Duodenal mucosa (tissue), 2 donors: ENCODE results near the gene ARHGEF6.
A peak's percentile ranks its signal among the peaks of the same experiment; 100 is the strongest.
"Not testable (repeated sequence)": the region's sequence is repeated elsewhere in the genome, so short reads cannot be mapped to it uniquely, and the experiment has no call there.

ENCODE experiments used
- H3K27ac ChIP-seq: one replicate; pipeline ENCODE4 v1.7.0; 2013; ENCODE audit warnings: low read depth, low read length
- H3K27me3 ChIP-seq, 2 donors: one replicate each; pipeline ENCODE4 v1.7.0; 2013; ENCODE audit warnings: low read length in 2 of 2, control low read depth in 1 of 2; ENCODE audit not compliant: insufficient read depth in 2 of 2, control insufficient read depth in 1 of 2
- H3K36me3 ChIP-seq, 2 donors: one replicate each; pipeline ENCODE4 v1.7.0; 2013; ENCODE audit warnings: low read length in 2 of 2, control low read depth in 1 of 2; ENCODE audit not compliant: insufficient read depth in 2 of 2, control insufficient read depth in 1 of 2
- H3K4me1 ChIP-seq, 2 donors: one replicate each; pipeline ENCODE4 v1.7.0; 2013; ENCODE audit warnings: low read length in 2 of 2, control low read depth in 1 of 2; ENCODE audit not compliant: insufficient read depth in 2 of 2, control insufficient read depth in 1 of 2
- H3K4me3 ChIP-seq, 2 donors: one replicate each; pipeline ENCODE4 v1.7.0; 2013; ENCODE audit warnings: low read length in 2 of 2, low read depth in 1 of 2
- H3K9ac ChIP-seq, 2 donors: one replicate each; pipeline ENCODE4 v1.7.0; 2013; ENCODE audit warnings: low read length in 2 of 2, low read depth in 1 of 2
- H3K9me3 ChIP-seq, 2 donors: one replicate each; pipeline ENCODE4 v1.7.0; 2013; ENCODE audit warnings: low read length in 2 of 2, control low read depth in 1 of 2; ENCODE audit not compliant: control insufficient read depth in 1 of 2

The ARHGEF6 gene

GRCh38 chrX:136780763-136781162 lies at the start of gene ARHGEF6:
Gene ARHGEF6 (minus strand): TSS chrX:136780932. CDS start chrX:136780882, 50 bp downstream.
- Histone ChIP-seq H3K36me3 (no peaks in the 10 kb centered on the region), H3K27me3 (no peaks in the 10 kb centered on the region), H3K4me3 (peak within 1 kb of the TSS; percentile 57 to 63), H3K9me3 (no peaks in the 10 kb centered on the region), H3K4me1 (peaks cover 0 to 8% of the 10 kb centered on the region in 2 donors), H3K9ac (peak within 1 kb of the TSS; percentile 44 to 47), H3K27ac (peak within 1 kb of the TSS; percentile 56)

DNA sequence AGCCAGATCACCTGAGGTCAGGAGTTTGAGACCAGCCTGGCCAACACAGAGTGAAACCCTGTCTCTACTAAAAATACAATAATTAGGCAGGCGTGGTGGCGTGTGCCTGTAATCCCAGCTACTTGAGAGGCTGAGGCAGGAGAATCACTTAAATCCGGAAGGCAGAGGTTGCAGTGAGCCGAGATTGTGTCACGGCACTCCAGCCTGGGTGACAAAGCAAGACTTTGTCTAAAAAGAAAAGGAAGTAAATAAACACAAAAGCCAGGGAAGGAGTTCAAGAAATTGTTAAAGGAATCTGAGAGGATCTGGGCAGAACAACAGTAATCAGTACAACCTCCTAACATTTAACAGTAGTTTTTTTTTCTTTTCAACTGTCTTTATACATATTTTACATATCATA lies 48.7 kb upstream of the ARHGEF6 start:
- no peaks in the 10 kb centered on the region for H3K9me3 ChIP-seq

DNA sequence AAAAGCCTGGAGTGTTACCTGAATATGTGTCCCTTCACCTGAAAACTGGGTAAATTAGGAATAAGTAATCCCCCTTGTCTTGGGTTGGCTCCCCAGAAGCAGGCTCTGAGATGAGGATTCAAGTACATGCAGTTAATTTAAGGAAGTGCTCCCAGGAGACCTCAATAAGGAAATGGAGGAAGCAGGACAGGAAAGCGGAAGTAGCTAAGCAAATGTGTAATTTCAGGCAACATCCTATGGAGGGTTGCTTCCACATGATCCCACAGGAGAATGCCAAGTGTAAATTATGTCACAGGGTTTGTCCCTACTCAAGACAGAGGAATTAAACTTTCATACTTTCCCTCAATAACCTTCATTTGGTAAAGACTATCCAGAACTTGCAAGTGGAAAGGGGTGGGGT lies 48.1 kb upstream of the ARHGEF6 start:
- Histone ChIP-seq H3K9ac (no peak overlapping the region), H3K27me3 (no peaks in the 10 kb centered on the region), H3K4me3 (no peak overlapping the region), H3K36me3 (no peaks in the 10 kb centered on the region), H3K27ac (no peak overlapping the region), H3K4me1 (no peaks in the 10 kb centered on the region), H3K9me3 (no peaks in the 10 kb centered on the region)

More for the DNA sequence above, 48.7 kb upstream of the ARHGEF6 start:
- Histone ChIP-seq H3K9ac (no peak overlapping the region), H3K27me3 (no peaks in the 10 kb centered on the region), H3K36me3 (no peaks in the 10 kb centered on the region), H3K4me1 (no peaks in the 10 kb centered on the region), H3K4me3 (no peak overlapping the region), H3K27ac (no peak overlapping the region)

DNA sequence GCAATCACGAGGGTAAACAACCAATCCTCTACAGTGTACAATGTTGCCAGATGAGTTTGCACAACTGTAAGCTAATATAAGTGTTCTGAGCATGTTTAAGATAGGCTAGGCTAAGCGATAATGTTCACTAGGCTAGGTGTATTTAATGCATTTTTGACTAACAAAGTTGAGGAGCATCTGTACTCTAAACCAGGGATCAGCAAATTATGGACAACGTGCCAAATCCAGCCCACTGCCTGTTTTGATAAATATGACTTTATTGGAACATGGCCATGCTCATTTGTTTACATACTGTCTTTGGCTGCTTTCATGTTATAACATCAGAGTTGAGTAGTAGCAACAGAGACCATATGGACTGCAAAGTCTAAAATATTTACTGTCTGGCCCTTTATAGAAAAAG lies 46.3 kb upstream of the ARHGEF6 start:
- Histone ChIP-seq H3K9me3 (no peaks in the 10 kb centered on the region), H3K4me3 (no peak overlapping the region), H3K4me1 (no peaks in the 10 kb centered on the region), H3K9ac (no peak overlapping the region), H3K27ac (no peak overlapping the region), H3K27me3 (no peaks in the 10 kb centered on the region), H3K36me3 (no peaks in the 10 kb centered on the region)

DNA sequence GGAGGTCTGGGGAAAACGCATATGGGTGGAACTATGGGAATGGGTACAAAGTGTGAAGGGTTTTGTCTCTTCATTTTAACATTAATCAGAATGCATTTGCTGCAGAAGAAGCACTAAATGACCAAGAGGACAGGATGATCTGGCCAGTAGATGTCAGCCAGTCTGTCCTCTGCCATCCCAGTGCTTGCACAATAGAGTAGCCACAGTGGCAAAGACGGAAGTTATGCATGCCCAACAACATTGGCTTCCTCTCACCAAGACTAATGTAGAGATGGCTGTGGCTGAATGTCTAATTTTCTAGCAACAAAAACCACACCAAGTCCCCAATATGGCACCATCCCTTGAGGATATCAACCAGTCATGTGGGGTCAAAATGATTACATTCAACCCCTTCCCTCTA lies 45.0 kb upstream of the ARHGEF6 start:
- no peak overlapping the region for H3K4me3 ChIP-seq
- no peak overlapping the region for H3K27ac ChIP-seq
- H3K36me3 ChIP-seq, result no peaks in the 10 kb centered on the region
- no peak overlapping the region for H3K9ac ChIP-seq
- no peaks in the 10 kb centered on the region for H3K9me3 ChIP-seq
- H3K27me3 ChIP-seq, result no peaks in the 10 kb centered on the region
- no peaks in the 10 kb centered on the region for H3K4me1 ChIP-seq

DNA sequence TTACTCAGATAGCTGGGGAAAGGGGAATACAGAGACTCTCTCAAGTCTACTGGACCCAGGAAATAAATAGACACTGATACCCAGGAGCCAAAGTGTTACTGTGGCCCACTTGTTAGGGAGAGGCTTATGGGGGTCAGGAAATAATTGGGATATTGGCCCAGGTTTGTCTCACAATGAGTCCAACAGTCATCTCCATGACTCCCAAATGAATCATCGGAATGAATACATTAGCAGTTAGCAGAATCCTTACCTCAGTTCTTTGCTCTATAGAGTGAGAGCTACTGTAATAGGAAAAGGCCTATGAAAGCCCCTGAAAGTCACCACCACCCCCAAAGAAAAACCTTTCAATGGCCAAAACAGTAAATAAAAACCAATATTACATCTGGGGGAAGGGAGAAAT lies 42.4 kb upstream of the ARHGEF6 start:
- H3K9ac ChIP-seq, result no peak overlapping the region
- H3K36me3 ChIP-seq, result no peaks in the 10 kb centered on the region

DNA sequence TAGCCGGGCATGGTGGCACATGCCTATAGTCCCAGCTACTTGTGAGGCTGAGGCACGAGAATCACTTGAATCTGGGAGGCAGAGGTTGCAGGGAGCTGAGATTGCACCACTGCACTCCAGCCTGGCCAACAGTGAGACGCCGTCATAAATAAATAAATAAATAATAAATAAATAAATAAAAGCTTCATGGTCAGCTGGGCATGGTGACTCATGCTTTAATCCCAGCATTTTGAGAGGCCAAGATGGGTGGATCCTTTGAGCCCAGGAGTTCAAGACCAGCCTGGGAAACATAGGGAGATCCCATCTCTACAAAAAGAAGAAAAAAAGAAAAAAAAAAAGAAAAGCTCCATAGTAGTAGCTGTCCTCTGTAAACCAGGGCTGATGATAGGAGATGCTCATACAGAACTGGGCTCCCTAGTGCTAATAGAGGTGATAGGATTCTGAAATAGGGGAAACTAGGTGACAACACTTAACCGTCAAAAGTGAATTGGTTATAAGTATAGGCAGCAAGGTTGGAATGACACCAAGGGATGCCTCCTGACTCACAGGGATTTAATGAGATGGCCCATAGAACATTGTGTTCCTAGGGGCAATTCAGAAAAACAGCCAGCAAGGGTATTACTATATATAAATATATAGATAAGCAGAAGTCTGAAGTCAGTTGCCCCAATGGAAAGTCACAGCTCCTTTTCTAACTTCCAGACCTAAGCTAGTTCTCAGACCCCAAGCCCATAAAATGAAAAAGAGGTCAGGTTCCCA lies 41.8 kb upstream of the ARHGEF6 start:
- Histone ChIP-seq H3K9ac (no peak overlapping the region), H3K4me1 (no peaks in the 10 kb centered on the region), H3K36me3 (no peaks in the 10 kb centered on the region), H3K27me3 (no peaks in the 10 kb centered on the region), H3K9me3 (no peaks in the 10 kb centered on the region), H3K4me3 (no peak overlapping the region), H3K27ac (no peak overlapping the region)

More for the DNA sequence above, 42.4 kb upstream of the ARHGEF6 start:
- Histone ChIP-seq H3K9me3 (no peaks in the 10 kb centered on the region), H3K27ac (no peak overlapping the region), H3K4me1 (no peaks in the 10 kb centered on the region), H3K4me3 (no peak overlapping the region), H3K27me3 (no peaks in the 10 kb centered on the region)

- not testable (repeated sequence) for H3K9ac ChIP-seq, H3K4me3 ChIP-seq, H3K27me3 ChIP-seq, H3K27ac ChIP-seq, H3K4me1 ChIP-seq, H3K9me3 ChIP-seq, H3K36me3 ChIP-seq
These were observed 39.0 kb upstream of the ARHGEF6 start for GRCh38 chrX:136819756-136820155.

DNA sequence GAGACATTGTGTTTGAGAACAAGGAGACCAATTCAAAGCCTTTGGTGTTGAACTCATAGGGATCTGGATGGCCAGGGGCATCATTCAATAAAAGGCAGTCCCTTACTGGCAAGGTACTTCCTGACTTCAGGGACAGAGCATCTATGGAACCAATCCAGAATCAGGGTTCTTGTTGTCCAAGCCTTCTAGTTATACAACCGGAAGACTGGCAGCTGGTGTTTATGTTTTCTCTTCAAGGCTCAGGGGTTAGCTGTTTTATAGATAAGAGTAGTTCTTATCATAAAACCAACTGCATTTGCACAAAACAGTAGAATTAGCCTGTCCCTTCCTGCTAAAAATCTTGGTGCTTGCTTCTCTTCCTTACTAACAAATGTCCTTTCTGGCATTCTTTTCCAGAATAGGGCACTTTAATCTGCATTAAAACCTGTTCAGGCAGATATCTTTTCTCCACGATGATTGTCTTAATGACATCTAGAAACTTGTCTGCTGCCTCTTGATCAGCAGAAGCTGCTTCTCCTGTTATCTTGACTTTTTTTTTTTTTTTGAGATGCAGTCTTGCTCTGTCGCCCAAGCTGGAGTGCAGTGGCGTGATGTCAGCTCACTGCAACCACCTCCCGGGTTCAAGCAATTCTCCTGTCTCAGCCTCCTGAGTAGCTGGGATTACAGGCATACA lies 38.4 kb upstream of the ARHGEF6 start:
- no peaks in the 10 kb centered on the region for H3K9me3 ChIP-seq
- H3K36me3 ChIP-seq, result no peaks in the 10 kb centered on the region

DNA sequence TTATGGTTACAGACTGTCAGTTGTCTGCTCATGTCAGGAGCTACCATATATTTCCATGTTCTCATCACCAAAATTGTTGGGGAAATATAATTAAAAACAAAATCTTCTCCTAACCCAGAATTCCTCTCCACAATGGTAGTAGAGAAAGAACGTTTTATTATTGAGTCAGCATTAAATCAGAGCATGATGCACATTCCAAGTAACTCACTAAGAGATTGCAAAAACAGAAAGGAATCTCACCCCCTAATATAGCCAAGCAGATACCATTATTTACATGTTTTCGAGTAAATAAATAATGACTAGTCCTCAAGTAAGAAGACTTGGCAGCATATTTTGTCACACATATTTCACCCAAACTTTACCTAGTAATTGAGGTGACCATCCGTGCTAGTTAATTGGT lies 36.2 kb upstream of the ARHGEF6 start:
- H3K27me3 ChIP-seq, result no peaks in the 10 kb centered on the region
- no peaks in the 10 kb centered on the region for H3K36me3 ChIP-seq
- no peak overlapping the region for H3K4me3 ChIP-seq
- no peak overlapping the region for H3K9ac ChIP-seq
- H3K9me3 ChIP-seq, result no peaks in the 10 kb centered on the region
- no peaks in the 10 kb centered on the region for H3K4me1 ChIP-seq
- H3K27ac ChIP-seq, result no peak overlapping the region

More for the DNA sequence above, 38.4 kb upstream of the ARHGEF6 start:
- Histone ChIP-seq H3K27ac (no peak overlapping the region), H3K27me3 (no peaks in the 10 kb centered on the region), H3K9ac (no peak overlapping the region), H3K4me1 (no peaks in the 10 kb centered on the region), H3K4me3 (no peak overlapping the region)
